Measurements from ENCODE around the gene PLEKHA1.

PLEKHA1 gene

GRCh38 chr10:122357685-122358084, 16.8 kb upstream of the PLEKHA1 start:
- Histone ChIP-seq H3K9ac (ENCODE audit: insufficient read length, low read depth) (no peak overlapping the region), H3K4me1 (ENCODE audit: insufficient read depth, insufficient read length) (no peaks in the 10 kb centered on the region), H3K27me3 (ENCODE audit: insufficient read depth, insufficient read length) (no peaks in the 10 kb centered on the region), H3K4me3 (ENCODE audit: insufficient read length, low read depth) (no peak overlapping the region), H3K9me3 (ENCODE audit: insufficient read depth, low read length) (no peaks in the 10 kb centered on the region), H3K36me3 (ENCODE audit: insufficient read depth, insufficient read length, low read length) (no peaks in the 10 kb centered on the region)
- no peak for TF ChIP-seq ZNF274 (IDR thresholded peaks at IDR 0.05; ENCODE audit: low read depth, low read length)
- no peak for TF ChIP-seq SUZ12 (IDR thresholded peaks at IDR 0.05; ENCODE audit: extremely low read depth, insufficient read depth, insufficient read length)
- no peak for DNase-seq (ENCODE audit: low read depth, low spot score)

DNA sequence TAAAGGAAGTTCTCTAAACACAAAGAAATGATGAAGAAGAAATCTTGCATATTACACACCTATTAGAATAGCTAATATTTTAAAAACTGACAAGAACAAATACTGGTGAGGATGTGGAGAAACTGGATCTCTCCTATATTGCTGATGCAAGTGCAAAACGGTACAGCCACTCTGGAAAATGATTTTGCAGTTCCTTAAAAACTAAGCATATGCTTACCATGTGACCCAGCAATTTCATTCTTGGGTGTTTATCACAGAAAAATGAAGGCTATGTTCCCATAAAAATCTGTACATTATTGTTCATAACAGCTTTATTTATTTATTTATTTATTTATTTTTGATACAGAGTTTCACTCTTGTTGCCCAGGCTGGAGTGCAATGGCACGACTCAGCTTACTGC, 14.9 kb upstream of the PLEKHA1 start:
- Histone ChIP-seq H3K4me1 (ENCODE audit: insufficient read depth, insufficient read length) (no peaks in the 10 kb centered on the region), H3K4me3 (ENCODE audit: insufficient read length, low read depth) (no peak overlapping the region), H3K27me3 (ENCODE audit: insufficient read depth, insufficient read length) (no peaks in the 10 kb centered on the region), H3K9ac (ENCODE audit: insufficient read length, low read depth) (no peak overlapping the region), H3K9me3 (ENCODE audit: insufficient read depth, low read length) (no peaks in the 10 kb centered on the region), H3K36me3 (ENCODE audit: insufficient read depth, insufficient read length, low read length) (no peaks in the 10 kb centered on the region)
- DNase-seq (ENCODE audit: low read depth, low spot score) = no peak
- TF ChIP-seq YY1 (IDR thresholded peaks at IDR 0.05; ENCODE audit: insufficient read depth, insufficient read length) = no peak
- no peak for TF ChIP-seq ZNF274 (IDR thresholded peaks at IDR 0.05; ENCODE audit: low read depth, low read length)
- no peak for TF ChIP-seq SUZ12 (IDR thresholded peaks at IDR 0.05; ENCODE audit: extremely low read depth, insufficient read depth, insufficient read length)

GRCh38 chr10:122361046-122361445, 13.5 kb upstream of the PLEKHA1 start:
- Histone ChIP-seq H3K36me3 (ENCODE audit: insufficient read depth, insufficient read length, low read length) (no peaks in the 10 kb centered on the region), H3K4me1 (ENCODE audit: insufficient read depth, insufficient read length) (no peaks in the 10 kb centered on the region), H3K27me3 (ENCODE audit: insufficient read depth, insufficient read length) (no peaks in the 10 kb centered on the region), H3K9ac (ENCODE audit: insufficient read length, low read depth) (no peak overlapping the region), H3K4me3 (ENCODE audit: insufficient read length, low read depth) (no peak overlapping the region), H3K9me3 (ENCODE audit: insufficient read depth, low read length) (no peaks in the 10 kb centered on the region)
- no peak for DNase-seq (ENCODE audit: low read depth, low spot score)
- TF ChIP-seq YY1 (IDR thresholded peaks at IDR 0.05; ENCODE audit: insufficient read depth, insufficient read length) (no peak), ZNF274 (IDR thresholded peaks at IDR 0.05; ENCODE audit: low read depth, low read length) (no peak), SUZ12 (IDR thresholded peaks at IDR 0.05; ENCODE audit: extremely low read depth, insufficient read depth, insufficient read length) (no peak)

GRCh38 chr10:122362031-122362592, 12.4 kb upstream of the PLEKHA1 start:
- no peaks in the 10 kb centered on the region for H3K27me3 ChIP-seq (ENCODE audit: insufficient read depth, insufficient read length)
- no peak for DNase-seq (ENCODE audit: low read depth, low spot score)

DNA sequence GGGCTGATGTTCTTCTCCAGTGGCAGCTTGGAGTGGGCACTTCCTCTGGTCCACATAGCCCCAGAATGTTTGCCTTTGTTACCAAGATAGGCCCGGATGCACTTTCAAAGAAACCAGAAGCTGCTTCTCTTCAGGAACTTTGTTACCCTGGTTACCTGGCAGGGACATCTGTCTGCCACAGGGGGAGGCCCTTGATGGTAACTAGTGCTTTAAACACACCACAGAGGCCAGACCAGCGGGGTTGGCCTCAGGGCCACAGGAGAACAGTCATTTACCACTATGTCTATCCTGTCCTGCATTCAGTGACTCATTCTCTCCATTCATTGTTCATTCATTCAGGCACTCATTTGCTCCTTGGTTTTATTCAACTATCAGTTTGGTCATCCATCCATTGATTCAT, 11.9 kb upstream of the PLEKHA1 start:
- Histone ChIP-seq H3K36me3 (ENCODE audit: insufficient read depth, insufficient read length, low read length) (no peaks in the 10 kb centered on the region), H3K27me3 (ENCODE audit: insufficient read depth, insufficient read length) (no peaks in the 10 kb centered on the region), H3K4me1 (ENCODE audit: insufficient read depth, insufficient read length) (no peaks in the 10 kb centered on the region), H3K4me3 (ENCODE audit: insufficient read length, low read depth) (no peak overlapping the region), H3K9ac (ENCODE audit: insufficient read length, low read depth) (no peak overlapping the region), H3K9me3 (ENCODE audit: insufficient read depth, low read length) (no peaks in the 10 kb centered on the region)
- DNase-seq (ENCODE audit: low read depth, low spot score) = no peak
- no peak for TF ChIP-seq SUZ12 (IDR thresholded peaks at IDR 0.05; ENCODE audit: extremely low read depth, insufficient read depth, insufficient read length)
- TF ChIP-seq YY1 (IDR thresholded peaks at IDR 0.05; ENCODE audit: insufficient read depth, insufficient read length) = no peak
- no peak for TF ChIP-seq ZNF274 (IDR thresholded peaks at IDR 0.05; ENCODE audit: low read depth, low read length)

More at GRCh38 chr10:122362031-122362592, 12.4 kb upstream of the PLEKHA1 start:
- H3K4me1 ChIP-seq (ENCODE audit: insufficient read depth, insufficient read length) = no peaks in the 10 kb centered on the region
- no peaks in the 10 kb centered on the region for H3K36me3 ChIP-seq (ENCODE audit: insufficient read depth, insufficient read length, low read length)
- no peaks in the 10 kb centered on the region for H3K9me3 ChIP-seq (ENCODE audit: insufficient read depth, low read length)
- no peak overlapping the region for H3K9ac ChIP-seq (ENCODE audit: insufficient read length, low read depth)
- H3K4me3 ChIP-seq (ENCODE audit: insufficient read length, low read depth) = no peak overlapping the region
- no peak for TF ChIP-seq YY1 (IDR thresholded peaks at IDR 0.05; ENCODE audit: insufficient read depth, insufficient read length)
- TF ChIP-seq SUZ12 (IDR thresholded peaks at IDR 0.05; ENCODE audit: extremely low read depth, insufficient read depth, insufficient read length) = no peak
- TF ChIP-seq ZNF274 (IDR thresholded peaks at IDR 0.05; ENCODE audit: low read depth, low read length) = no peak

DNA sequence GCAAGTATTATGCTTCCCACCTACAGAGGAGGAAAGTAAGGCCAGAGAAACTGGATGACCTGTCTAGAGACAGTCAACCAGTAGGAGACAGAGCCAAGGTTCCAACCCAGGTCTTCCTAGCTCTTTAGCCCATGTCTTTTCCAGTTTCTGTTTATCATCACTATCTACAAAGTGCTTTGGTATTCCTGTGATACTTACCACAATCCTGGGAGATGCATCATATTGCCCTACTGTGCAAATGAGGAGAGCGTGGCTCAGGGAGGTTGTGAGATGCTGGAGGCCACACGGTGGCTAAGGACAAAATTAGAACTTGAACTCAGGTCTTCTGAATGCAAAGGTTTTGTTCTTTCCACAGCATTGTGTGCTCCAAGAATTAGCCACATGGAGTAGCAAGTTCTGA, 11.2 kb upstream of the PLEKHA1 start:
- Histone ChIP-seq H3K9me3 (ENCODE audit: insufficient read depth, low read length) (no peaks in the 10 kb centered on the region), H3K4me1 (ENCODE audit: insufficient read depth, insufficient read length) (no peaks in the 10 kb centered on the region), H3K9ac (ENCODE audit: insufficient read length, low read depth) (no peak overlapping the region), H3K27me3 (ENCODE audit: insufficient read depth, insufficient read length) (no peaks in the 10 kb centered on the region), H3K36me3 (ENCODE audit: insufficient read depth, insufficient read length, low read length) (no peaks in the 10 kb centered on the region), H3K4me3 (ENCODE audit: insufficient read length, low read depth) (no peak overlapping the region)
- no peak for DNase-seq (ENCODE audit: low read depth, low spot score)
- TF ChIP-seq SUZ12 (IDR thresholded peaks at IDR 0.05; ENCODE audit: extremely low read depth, insufficient read depth, insufficient read length) (no peak), YY1 (IDR thresholded peaks at IDR 0.05; ENCODE audit: insufficient read depth, insufficient read length) (no peak), ZNF274 (IDR thresholded peaks at IDR 0.05; ENCODE audit: low read depth, low read length) (no peak)

GRCh38 chr10:122363722-122364463, 10.6 kb upstream of the PLEKHA1 start:
- Histone ChIP-seq H3K36me3 (ENCODE audit: insufficient read depth, insufficient read length, low read length) (no peaks in the 10 kb centered on the region), H3K9ac (ENCODE audit: insufficient read length, low read depth) (no peak overlapping the region), H3K4me3 (ENCODE audit: insufficient read length, low read depth) (no peak overlapping the region), H3K9me3 (ENCODE audit: insufficient read depth, low read length) (no peaks in the 10 kb centered on the region), H3K27me3 (ENCODE audit: insufficient read depth, insufficient read length) (no peaks in the 10 kb centered on the region), H3K4me1 (ENCODE audit: insufficient read depth, insufficient read length) (no peaks in the 10 kb centered on the region)
- DNase-seq (ENCODE audit: low read depth, low spot score) = no peak
- TF ChIP-seq SUZ12 (IDR thresholded peaks at IDR 0.05; ENCODE audit: extremely low read depth, insufficient read depth, insufficient read length) (no peak), YY1 (IDR thresholded peaks at IDR 0.05; ENCODE audit: insufficient read depth, insufficient read length) (no peak), ZNF274 (IDR thresholded peaks at IDR 0.05; ENCODE audit: low read depth, low read length) (no peak)

All from NT2/D1 (cell line).